ENCODE data around the gene LARGE1.

The LARGE1 gene

GRCh38 chr22:33688903-33689302, 231.4 kb downstream of the LARGE1 start:
- TF ChIP-seq USF1 (IDR thresholded peaks at IDR 0.05) = no peak

- TF ChIP-seq MAX (IDR thresholded peaks at IDR 0.05) (no peak), REST (IDR thresholded peaks at IDR 0.05; ENCODE audit: low read depth) (no peak), TEAD4 (IDR thresholded peaks at IDR 0.05) (no peak), FOXM1 (IDR thresholded peaks at IDR 0.05; ENCODE audit: borderline replicate concordance, low read depth) (no peak), ZBTB7A (IDR thresholded peaks at IDR 0.05; ENCODE audit: low read depth) (no peak), EP300 (IDR thresholded peaks at IDR 0.05; ENCODE audit: borderline replicate concordance) (no peak), NFIC (IDR thresholded peaks at IDR 0.05) (no peak), EGR1 (IDR thresholded peaks at IDR 0.05) (no peak), USF1 (IDR thresholded peaks at IDR 0.05) (no peak), TCF12 (IDR thresholded peaks at IDR 0.05; ENCODE audit: low read depth) (no peak), RAD21 (IDR thresholded peaks at IDR 0.05; ENCODE audit: low read depth) (no peak), CREB1 (IDR thresholded peaks at IDR 0.05; ENCODE audit: low read depth) (no peak)
Observed at GRCh38 chr22:33687464-33687863, 232.8 kb downstream of the LARGE1 start.

- TF ChIP-seq RAD21 (IDR thresholded peaks at IDR 0.05; ENCODE audit: low read depth) (no peak), EGR1 (IDR thresholded peaks at IDR 0.05) (no peak), TAF1 (IDR thresholded peaks at IDR 0.05; ENCODE audit: low read depth) (no peak), CREB1 (IDR thresholded peaks at IDR 0.05; ENCODE audit: low read depth) (no peak), ZBTB7A (IDR thresholded peaks at IDR 0.05; ENCODE audit: low read depth) (no peak), TEAD4 (IDR thresholded peaks at IDR 0.05) (no peak), REST (IDR thresholded peaks at IDR 0.05; ENCODE audit: low read depth) (no peak), MAX (IDR thresholded peaks at IDR 0.05) (no peak), NFIC (IDR thresholded peaks at IDR 0.05) (no peak), FOXM1 (IDR thresholded peaks at IDR 0.05; ENCODE audit: borderline replicate concordance, low read depth) (no peak)
Observed at GRCh38 chr22:33684087-33684486, 236.2 kb downstream of the LARGE1 start.

GRCh38 chr22:33682927-33683326, 237.3 kb downstream of the LARGE1 start:
- TF ChIP-seq EP300 (IDR thresholded peaks at IDR 0.05; ENCODE audit: borderline replicate concordance) (no peak), FOXM1 (IDR thresholded peaks at IDR 0.05; ENCODE audit: borderline replicate concordance, low read depth) (no peak), CREB1 (IDR thresholded peaks at IDR 0.05; ENCODE audit: low read depth) (no peak), TEAD4 (IDR thresholded peaks at IDR 0.05) (no peak), EGR1 (IDR thresholded peaks at IDR 0.05) (no peak), MAX (IDR thresholded peaks at IDR 0.05) (no peak), TCF12 (IDR thresholded peaks at IDR 0.05; ENCODE audit: low read depth) (no peak), CEBPB (IDR thresholded peaks at IDR 0.05) (no peak), REST (IDR thresholded peaks at IDR 0.05; ENCODE audit: low read depth) (no peak), YY1 (IDR thresholded peaks at IDR 0.05; ENCODE audit: low read depth) (no peak)

- no peak for TF ChIP-seq NFIC (IDR thresholded peaks at IDR 0.05)
- no peak for TF ChIP-seq TEAD4 (IDR thresholded peaks at IDR 0.05)
- TF ChIP-seq ZBTB7A (IDR thresholded peaks at IDR 0.05; ENCODE audit: low read depth) = no peak
- no peak for TF ChIP-seq FOXM1 (IDR thresholded peaks at IDR 0.05; ENCODE audit: borderline replicate concordance, low read depth)
- TF ChIP-seq RAD21 (IDR thresholded peaks at IDR 0.05; ENCODE audit: low read depth) = no peak
- no peak for TF ChIP-seq EP300 (IDR thresholded peaks at IDR 0.05; ENCODE audit: borderline replicate concordance)
- no peak for TF ChIP-seq MAX (IDR thresholded peaks at IDR 0.05)
- TF ChIP-seq REST (IDR thresholded peaks at IDR 0.05; ENCODE audit: low read depth) = no peak
- TF ChIP-seq CEBPB (IDR thresholded peaks at IDR 0.05) = no peak
- no peak for TF ChIP-seq CREB1 (IDR thresholded peaks at IDR 0.05; ENCODE audit: low read depth)
- TF ChIP-seq TCF12 (IDR thresholded peaks at IDR 0.05; ENCODE audit: low read depth) = no peak
- no peak for TF ChIP-seq YY1 (IDR thresholded peaks at IDR 0.05; ENCODE audit: low read depth)
Observed at GRCh38 chr22:33680632-33681031, 239.6 kb downstream of the LARGE1 start.
